Fibroblast of the aortic adventitia (primary cell): ENCODE results near the gene PDHX. TPM values are rescaled to one million over a fixed set of nuclear protein-coding genes. Genes with fewer than 3 reads are reported as not detected.

Source experiments
- DNase-seq: peaks from one replicate; pipeline ENCODE4 v3.0.0-alpha.2; 2010; ENCODE audit warnings: low read depth
- H3K4me3 ChIP-seq: 2 replicates; pipeline ENCODE4 v1.5.1; 2011; ENCODE audit warnings: low read depth, mild to moderate bottlenecking, control low read depth, low read length, moderate library complexity
- CTCF ChIP-seq: IDR thresholded peaks from 2 replicates; pipeline ENCODE4 v1.5.1; 2011; ENCODE audit warnings: mild to moderate bottlenecking, low read length, control low read depth, inconsistent platforms; ENCODE audit not compliant: insufficient read depth
- total RNA-seq: library from RNA; depleted of rRNA; stranded (reverse); fragments of >200 nt; gene quantifications from 2 replicates; pipeline ENCODE4 v1.2.3, GENCODE V29; 2012; ENCODE audit warnings: low replicate concordance

The PDHX gene
- total RNA-seq, 1 donor, result 36.6 TPM

GRCh38 chr11:34944692-34945091, 28.3 kb downstream of the PDHX start:
- TF ChIP-seq CTCF, result no peak
- no peak for DNase-seq
- no peak overlapping the region for H3K4me3 ChIP-seq

- no peak overlapping the region for H3K4me3 ChIP-seq
- no peak for TF ChIP-seq CTCF
- DNase-seq, result peak; percentile 84
These were observed 32.3 kb downstream of the PDHX start for GRCh38 chr11:34948696-34949095.

- no peak overlapping the region for H3K4me3 ChIP-seq
- TF ChIP-seq CTCF, result no peak
- no peak for DNase-seq
These were observed 37.5 kb downstream of the PDHX start for GRCh38 chr11:34953955-34954354.

GRCh38 chr11:34957206-34957605, 40.8 kb downstream of the PDHX start:
- DNase-seq, result no peak
- no peak overlapping the region for H3K4me3 ChIP-seq
- no peak for TF ChIP-seq CTCF

GRCh38 chr11:34957606-34958005, 41.2 kb downstream of the PDHX start:
- no peak overlapping the region for H3K4me3 ChIP-seq
- no peak for TF ChIP-seq CTCF

GRCh38 chr11:34959770-34960169, 43.4 kb downstream of the PDHX start:
- H3K4me3 ChIP-seq, result no peak overlapping the region
- DNase-seq, result no peak
- TF ChIP-seq CTCF, result no peak

More at GRCh38 chr11:34957606-34958005, 41.2 kb downstream of the PDHX start:
- DNase-seq, result no peak

GRCh38 chr11:34960277-34960676, 43.9 kb downstream of the PDHX start:
- DNase-seq, result no peak
- no peak for TF ChIP-seq CTCF
- no peak overlapping the region for H3K4me3 ChIP-seq
